ENCODE measurements around the gene ASAP3.

The ASAP3 gene

GRCh38 chr1:23483321-23484252 is at the start of gene ASAP3:
ASAP3 (minus strand) TSS chr1:23484179; CDS start chr1:23484133, 46 bp downstream.
- peak within 1 kb of the TSS; percentile 66 for H3K27ac ChIP-seq
- TF ChIP-seq ZFX (IDR thresholded peaks at IDR 0.05) (no peak), CTCF (conservative IDR thresholded peaks at IDR 0.05) (no peak; the same call in 1 of the 2 replicates)

GRCh38 chr1:23533246-23534023 is 49.5 kb upstream of the ASAP3 start:
- TF ChIP-seq ZFX (IDR thresholded peaks at IDR 0.05), result no peak
- TF ChIP-seq CTCF (conservative IDR thresholded peaks at IDR 0.05), result no peak
- H3K27ac ChIP-seq, result no peak overlapping the region

- H3K27ac ChIP-seq, result peak overlapping the region; percentile 88
- no peak for TF ChIP-seq CTCF (conservative IDR thresholded peaks at IDR 0.05)
- TF ChIP-seq ZFX (IDR thresholded peaks at IDR 0.05), result no peak
These were observed 47.6 kb upstream of the ASAP3 start for GRCh38 chr1:23531562-23532094.

- TF ChIP-seq ZFX (IDR thresholded peaks at IDR 0.05) (peak; percentile 41; the same call in 1 of the 2 replicates), CTCF (conservative IDR thresholded peaks at IDR 0.05) (no peak)
- H3K27ac ChIP-seq, result peak within 1 kb of the TSS; percentile 88
These were observed 47.0 kb upstream of the ASAP3 start, which contains the start of gene E2F2 for GRCh38 chr1:23530747-23531561. E2F2 (minus strand) TSS chr1:23531233; CDS start chr1:23530793, 440 bp downstream.

- peak overlapping the region; percentile 88 for H3K27ac ChIP-seq
- TF ChIP-seq ZFX (IDR thresholded peaks at IDR 0.05), result no peak
- no peak for TF ChIP-seq CTCF (conservative IDR thresholded peaks at IDR 0.05)
These were observed 46.2 kb upstream of the ASAP3 start for GRCh38 chr1:23530087-23530746.
